Esophagus squamous epithelium (tissue), 5 donors: Measurements from ENCODE around the gene DROSHA. TPM values are rescaled to one million over a fixed set of nuclear protein-coding genes. Genes with fewer than 3 reads are reported as not detected.

Experiments
- DNase-seq: peaks from one replicate; lab custom pipeline; 2025; lab: John Stamatoyannopoulos, UW
- H3K27ac ChIP-seq, 4 donors: fragments of 200-600 bp; sonication (generic); one replicate each; pipeline ENCODE4 v1.5.1; 2016 to 2019; ENCODE audit warnings: mild to moderate bottlenecking in 1 of 4
- H3K27me3 ChIP-seq, 4 donors: fragments of 200-600 bp; sonication (generic); 1 replicate in 3 of 4; 2 replicates in 1 of 4; pipeline versions ENCODE4 v1.5.1 to v1.6.0; 2017 to 2021; ENCODE audit warnings: antibody characterized with exemption in 1 of 4
- H3K36me3 ChIP-seq, 3 donors: fragments of 200-600 bp; sonication (generic); one replicate each; pipeline ENCODE4 v1.5.1; 2016 to 2019
- H3K4me1 ChIP-seq, 3 donors: fragments of 200-600 bp; sonication (generic); one replicate each; pipeline ENCODE4 v1.5.1; 2017 to 2019
- H3K4me3 ChIP-seq, 4 donors: fragments of 200-600 bp; sonication (generic); 1 replicate in 3 of 4; 2 replicates in 1 of 4; pipeline ENCODE4 v1.5.1; 2016 to 2019; ENCODE audit warnings: mild to moderate bottlenecking in 2 of 4, moderate library complexity in 1 of 4
- H3K9me3 ChIP-seq, 3 donors: fragments of 200-600 bp; sonication (generic); one replicate each; pipeline ENCODE4 v1.5.1; 2016 to 2019
- CTCF ChIP-seq, 6 experiments: fragments of 450-650 bp in 4 of 6; fragments of 200-600 bp in 2 of 6; sonication (generic) in 2 of 6; IDR thresholded peaks; one replicate each; pipeline ENCODE4 v1.5.1; 2016 to 2019; ENCODE audit warnings: antibody characterized with exemption in 6 of 6, mild to moderate bottlenecking in 4 of 6, moderate library complexity in 4 of 6
- POLR2A ChIP-seq, 4 donors: fragments of 450-650 bp; IDR thresholded peaks; one replicate each; pipeline ENCODE4 v1.6.1; 2017; ENCODE audit warnings: antibody characterized with exemption in 4 of 4, mild to moderate bottlenecking in 4 of 4, moderate library complexity in 3 of 4
- WGBS, 2 donors: methylation state at CpG; one replicate each; pipeline ENCODE4 v1.1.5; 2018; 5-methylcytosine and 5-hydroxymethylcytosine counted together
- intact Hi-C: fragments of 100-400 bp; cut with DNase I; formaldehyde crosslinking; loops from one replicate; pipeline ENCODE4 v1.15.0; 2022
- total RNA-seq, 4 donors: library from RNA; depleted of rRNA; stranded (reverse); fragments of >200 nt; gene quantifications; one replicate each; pipeline ENCODE4 v1.1.0, GENCODE V29; 2016
- donor health status: DM: yes; HTN: yes; CAD: no.

DROSHA gene
- total RNA-seq, 4 donors from 2014 or later: 26.1 to 36.5 (median 31.8) TPM

DNA sequence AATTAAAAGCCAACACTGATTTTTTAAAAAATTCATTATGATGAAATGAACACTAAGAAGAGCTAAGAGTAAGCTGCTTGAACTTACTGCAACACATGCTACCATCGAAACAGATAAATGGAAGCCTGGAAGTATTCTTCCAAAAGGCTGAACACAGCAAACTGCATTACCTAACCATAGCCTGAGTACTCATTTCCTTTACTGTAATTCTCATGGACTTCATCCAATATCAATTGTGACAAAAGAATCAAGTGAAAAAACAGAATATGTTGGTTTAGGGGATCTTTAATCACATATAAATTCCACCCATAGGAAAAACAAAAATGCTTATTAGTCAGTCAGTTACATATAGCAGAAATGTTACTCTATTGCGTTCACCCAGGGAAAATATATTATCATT lies 68.5 kb downstream of the DROSHA start:
- Histone ChIP-seq H3K9me3 (no peaks in the 10 kb centered on the region), H3K36me3 (peaks cover 0 to 100% (median 0%) of the 10 kb centered on the region in 3 donors), H3K27me3 (no peaks in the 10 kb centered on the region), H3K4me3 (no peak overlapping the region), H3K4me1 (no peaks in the 10 kb centered on the region), H3K27ac (no peak overlapping the region)
- TF ChIP-seq POLR2A (IDR thresholded peaks at IDR 0.05): no peak
- TF ChIP-seq CTCF (IDR thresholded peaks at IDR 0.05): no peak
- intact Hi-C loops: no loop called here
- no peak for DNase-seq
- 86 to 89% methylated on average over 2 of the region's 2 CpGs for WGBS, 2 donors

DNA sequence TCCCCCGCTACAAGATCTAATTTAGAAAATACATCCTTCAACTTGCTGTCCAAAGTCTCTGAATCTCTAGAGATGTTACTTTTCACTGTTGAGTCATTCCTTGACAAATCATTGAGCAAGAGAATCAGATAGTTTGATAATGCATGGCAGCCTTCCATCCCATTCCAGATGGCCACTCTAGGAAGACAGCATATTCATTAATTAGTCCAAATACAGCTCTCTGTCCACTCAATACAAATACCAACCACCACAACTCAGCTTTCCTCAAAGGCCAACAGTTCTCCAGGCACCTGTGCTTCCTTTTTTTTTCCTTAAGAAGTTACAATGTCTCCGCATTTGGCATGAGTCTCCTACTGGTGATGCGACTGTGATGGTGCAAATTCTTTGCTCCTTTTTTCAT lies 72.3 kb downstream of the DROSHA start:
- Histone ChIP-seq H3K9me3 (peaks cover 4 to 13% (median 7%) of the 10 kb centered on the region in 3 donors), H3K4me3 (no peak overlapping the region), H3K27ac (no peak overlapping the region), H3K4me1 (no peaks in the 10 kb centered on the region), H3K36me3 (peaks cover 0 to 97% (median 0%) of the 10 kb centered on the region in 3 donors), H3K27me3 (no peaks in the 10 kb centered on the region)
- intact Hi-C loops: no loop called here
- WGBS, 2 donors: 97 to 98% methylated on average over 3 of the region's 3 CpGs
- TF ChIP-seq CTCF (IDR thresholded peaks at IDR 0.05) (no peak), POLR2A (IDR thresholded peaks at IDR 0.05) (no peak)
- no peak for DNase-seq

DNA sequence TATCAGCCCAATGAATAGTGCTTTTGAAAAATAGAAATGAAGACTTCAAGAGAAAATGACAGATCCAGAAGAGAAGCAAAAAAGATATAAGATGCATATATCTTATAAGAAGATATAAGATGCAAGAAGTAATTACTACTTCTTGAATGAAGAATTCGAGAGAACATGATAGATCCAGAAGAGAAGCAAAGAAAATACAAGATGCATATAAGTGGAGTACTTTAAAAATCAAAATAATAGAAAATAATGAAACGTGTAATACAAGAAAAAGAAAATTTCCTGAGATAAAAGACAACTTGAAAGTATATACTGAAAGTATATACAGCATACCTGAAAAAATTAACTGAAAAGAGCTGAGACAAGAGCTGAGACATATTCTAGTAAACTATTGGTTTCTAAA lies 76.7 kb downstream of the DROSHA start:
- intact Hi-C loops: no loop called here
- H3K4me1 ChIP-seq: no peaks in the 10 kb centered on the region
- H3K9me3 ChIP-seq: peaks cover 4 to 13% (median 7%) of the 10 kb centered on the region in 3 donors
- WGBS, 2 donors: 92 to 94% methylated on average over 2 of the region's 2 CpGs
- no peaks in the 10 kb centered on the region for H3K27me3 ChIP-seq
- H3K27ac ChIP-seq: no peak overlapping the region
- no peak overlapping the region for H3K4me3 ChIP-seq
- H3K36me3 ChIP-seq: peaks cover 0 to 74% (median 0%) of the 10 kb centered on the region in 3 donors
- no peak for DNase-seq
- TF ChIP-seq CTCF (IDR thresholded peaks at IDR 0.05) (no peak), POLR2A (IDR thresholded peaks at IDR 0.05) (no peak)

DNA sequence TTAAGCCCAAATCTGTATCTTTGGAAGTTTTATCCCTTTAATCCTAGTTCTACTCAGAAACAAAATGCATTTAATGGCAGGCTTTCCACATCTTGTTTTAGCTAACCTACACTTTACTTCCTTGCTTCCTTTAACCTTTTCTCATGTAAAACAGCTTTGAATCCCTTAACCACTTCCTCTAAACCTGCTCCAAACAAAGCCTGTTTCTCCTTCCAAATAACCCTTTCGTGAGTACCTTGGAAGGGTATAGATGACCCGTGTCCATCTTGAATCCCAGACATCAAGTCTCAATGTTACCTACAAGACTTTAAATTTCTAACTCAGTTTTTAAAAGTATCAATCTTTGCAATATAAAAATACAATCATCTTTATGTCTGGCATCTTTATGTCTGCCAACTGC lies 78.4 kb downstream of the DROSHA start:
- TF ChIP-seq CTCF (IDR thresholded peaks at IDR 0.05): no peak
- H3K36me3 ChIP-seq: peaks cover 0 to 74% (median 10%) of the 10 kb centered on the region in 3 donors

DNA sequence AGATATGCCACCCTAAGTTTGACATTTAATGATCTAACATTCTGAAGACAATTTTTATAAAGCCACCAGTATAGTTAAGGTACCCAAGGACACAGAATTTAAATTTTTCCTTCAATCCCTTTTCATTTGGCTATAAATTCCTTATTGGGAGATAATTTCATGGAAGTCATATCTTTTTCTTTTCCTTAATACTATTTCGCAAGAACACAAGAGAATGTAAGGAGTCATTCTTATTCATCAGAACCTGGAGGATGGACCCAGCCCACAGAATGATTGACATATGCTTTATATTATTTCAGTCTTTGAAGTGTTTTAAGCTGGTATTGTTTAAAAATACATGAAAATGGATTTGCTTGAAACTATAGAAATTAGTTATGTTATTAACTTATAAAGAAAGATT lies 79.6 kb downstream of the DROSHA start:
- intact Hi-C loops: no loop called here
- WGBS, 2 donors: 0 to 73% methylated on average over 1 of the region's 1 CpG
- Histone ChIP-seq H3K27me3 (no peaks in the 10 kb centered on the region), H3K36me3 (peaks cover 0 to 74% (median 15%) of the 10 kb centered on the region in 3 donors), H3K9me3 (peaks cover 4 to 13% (median 7%) of the 10 kb centered on the region in 3 donors), H3K4me3 (no peak overlapping the region), H3K4me1 (no peaks in the 10 kb centered on the region), H3K27ac (no peak overlapping the region)
- TF ChIP-seq CTCF (IDR thresholded peaks at IDR 0.05) (no peak), POLR2A (IDR thresholded peaks at IDR 0.05) (no peak)
- no peak for DNase-seq

More for the DNA sequence above, 78.4 kb downstream of the DROSHA start:
- 83 to 88% methylated on average over 2 of the region's 2 CpGs for WGBS, 2 donors
- H3K27me3 ChIP-seq: no peaks in the 10 kb centered on the region
- no peak overlapping the region for H3K27ac ChIP-seq
- H3K4me1 ChIP-seq: no peaks in the 10 kb centered on the region
- peaks cover 4 to 13% (median 7%) of the 10 kb centered on the region in 3 donors for H3K9me3 ChIP-seq
- DNase-seq: no peak
- intact Hi-C loops: no loop called here
- no peak overlapping the region for H3K4me3 ChIP-seq
